ENCODE results near the gene SLAMF9.

The SLAMF9 gene

GRCh38 chr1:159977364-159978106, 23.5 kb upstream of the SLAMF9 start:
- in situ Hi-C loops (cut with MboI; ENCODE audit: low sequenced_read_pairs): no loop called here

GRCh38 chr1:159974350-159974965, 20.4 kb upstream of the SLAMF9 start:
- in situ Hi-C loops (cut with MboI; ENCODE audit: low sequenced_read_pairs): no loop called here

- in situ Hi-C loops (cut with MboI; ENCODE audit: low sequenced_read_pairs): no loop called here
Observed at GRCh38 chr1:159973350-159973940, 19.4 kb upstream of the SLAMF9 start.

GRCh38 chr1:159972443-159973205, 18.6 kb upstream of the SLAMF9 start:
- in situ Hi-C loops (cut with MboI; ENCODE audit: low sequenced_read_pairs): no loop called here

- in situ Hi-C loops (cut with MboI; ENCODE audit: low sequenced_read_pairs): no loop called here
Observed at GRCh38 chr1:159970932-159971342, 16.9 kb upstream of the SLAMF9 start.

GRCh38 chr1:159968901-159969300, 14.9 kb upstream of the SLAMF9 start:
- in situ Hi-C loops (cut with MboI; ENCODE audit: low sequenced_read_pairs): no loop called here

- in situ Hi-C loops (cut with MboI; ENCODE audit: low sequenced_read_pairs): no loop called here
Observed at GRCh38 chr1:159965263-159965662, 11.2 kb upstream of the SLAMF9 start.

- in situ Hi-C loops (cut with MboI; ENCODE audit: low sequenced_read_pairs): no loop called here
Observed at GRCh38 chr1:159964144-159964543, 10.1 kb upstream of the SLAMF9 start.

GRCh38 chr1:159962176-159962575, 8.1 kb upstream of the SLAMF9 start:
- in situ Hi-C loops (cut with MboI; ENCODE audit: low sequenced_read_pairs): no loop called here

GRCh38 chr1:159961636-159962035, 7.6 kb upstream of the SLAMF9 start:
- in situ Hi-C loops (cut with MboI; ENCODE audit: low sequenced_read_pairs): no loop called here

- in situ Hi-C loops (cut with MboI; ENCODE audit: low sequenced_read_pairs): no loop called here
Observed at GRCh38 chr1:159960721-159961381, 6.8 kb upstream of the SLAMF9 start.

GRCh38 chr1:159959451-159959850, 5.4 kb upstream of the SLAMF9 start:
- in situ Hi-C loops (cut with MboI; ENCODE audit: low sequenced_read_pairs): no loop called here

GRCh38 chr1:159958719-159959380, 4.8 kb upstream of the SLAMF9 start:
- in situ Hi-C loops (cut with MboI; ENCODE audit: low sequenced_read_pairs): no loop called here

GRCh38 chr1:159957824-159958268, 3.8 kb upstream of the SLAMF9 start:
- in situ Hi-C loops (cut with MboI; ENCODE audit: low sequenced_read_pairs): no loop called here

GRCh38 chr1:159955456-159955855, 1.4 kb upstream of the SLAMF9 start:
- in situ Hi-C loops (cut with MboI; ENCODE audit: low sequenced_read_pairs): no loop called here

GRCh38 chr1:159952932-159953331, 1.1 kb downstream of the SLAMF9 start:
- in situ Hi-C loops (cut with MboI; ENCODE audit: low sequenced_read_pairs): no loop called here

- in situ Hi-C loops (cut with MboI; ENCODE audit: low sequenced_read_pairs): no loop called here
Observed at GRCh38 chr1:159951551-159951950, 2.5 kb downstream of the SLAMF9 start.

GRCh38 chr1:159951016-159951415, 3.0 kb downstream of the SLAMF9 start:
- in situ Hi-C loops (cut with MboI; ENCODE audit: low sequenced_read_pairs): no loop called here

GRCh38 chr1:159949981-159950381, 4.1 kb downstream of the SLAMF9 start:
- in situ Hi-C loops (cut with MboI; ENCODE audit: low sequenced_read_pairs): no loop called here

- in situ Hi-C loops (cut with MboI; ENCODE audit: low sequenced_read_pairs): no loop called here
Observed at GRCh38 chr1:159949123-159949522, 4.9 kb downstream of the SLAMF9 start.
